Myocyte (in vitro differentiated cells): ENCODE results near the gene DPP10. TPM values are rescaled to one million over a fixed set of nuclear protein-coding genes. Genes with fewer than 3 reads are reported as not detected.
"Not testable (repeated sequence)": the region's sequence is repeated elsewhere in the genome, so short reads cannot be mapped to it uniquely, and the experiment has no call there.

Source experiments
- DNase-seq: peaks from one replicate; pipeline ENCODE4 v3.0.0-alpha.2; 2012; ENCODE audit warnings: low read depth
- total RNA-seq: library from RNA; depleted of rRNA; stranded (reverse); fragments of >200 nt; gene quantifications from 2 replicates; pipeline ENCODE4 v1.2.3, GENCODE V29; 2014

Gene DPP10
- total RNA-seq, 1 donor from 2014 or later, result not detected

GRCh38 chr2:114940785-114941458 is 498.5 kb downstream of the DPP10 start:
- DNase-seq, result no peak

- no peak for DNase-seq
These were observed 506.9 kb downstream of the DPP10 start for GRCh38 chr2:114949228-114949804.

GRCh38 chr2:114960389-114960788 is 517.9 kb downstream of the DPP10 start:
- DNase-seq, result no peak

- DNase-seq, result no peak
These were observed 520.1 kb downstream of the DPP10 start for GRCh38 chr2:114962532-114962931.

GRCh38 chr2:114968748-114969400 is 526.4 kb downstream of the DPP10 start:
- no peak for DNase-seq

- DNase-seq, result not testable (repeated sequence)
These were observed 561.9 kb downstream of the DPP10 start for GRCh38 chr2:115004321-115004720.

GRCh38 chr2:115011721-115012120 is 569.3 kb downstream of the DPP10 start:
- no peak for DNase-seq

- not testable (repeated sequence) for DNase-seq
These were observed 579.6 kb downstream of the DPP10 start for GRCh38 chr2:115022013-115022412.

- DNase-seq, result no peak
These were observed 592.4 kb downstream of the DPP10 start for GRCh38 chr2:115034801-115035200.

- DNase-seq, result no peak
These were observed 594.4 kb downstream of the DPP10 start for GRCh38 chr2:115036818-115037217.

- no peak for DNase-seq
These were observed 615.0 kb downstream of the DPP10 start for GRCh38 chr2:115057473-115057872.

GRCh38 chr2:115070002-115070401 is 627.6 kb downstream of the DPP10 start:
- DNase-seq, result no peak

- DNase-seq, result no peak
These were observed 629.1 kb downstream of the DPP10 start for GRCh38 chr2:115071534-115071933.

GRCh38 chr2:115075800-115076199 is 633.4 kb downstream of the DPP10 start:
- no peak for DNase-seq

- no peak for DNase-seq
These were observed 635.2 kb downstream of the DPP10 start for GRCh38 chr2:115077626-115078025.

- no peak for DNase-seq
These were observed 640.8 kb downstream of the DPP10 start for GRCh38 chr2:115083225-115083624.

GRCh38 chr2:115083711-115084110 is 641.3 kb downstream of the DPP10 start:
- no peak for DNase-seq

GRCh38 chr2:115084446-115084845 is 642.0 kb downstream of the DPP10 start:
- DNase-seq, result no peak

GRCh38 chr2:115086051-115086620 is 643.7 kb downstream of the DPP10 start:
- not testable (repeated sequence) for DNase-seq

- no peak for DNase-seq
These were observed 652.0 kb downstream of the DPP10 start for GRCh38 chr2:115094441-115094840.

GRCh38 chr2:115105966-115106365 is 663.5 kb downstream of the DPP10 start:
- no peak for DNase-seq

- DNase-seq, result no peak
These were observed 672.7 kb downstream of the DPP10 start for GRCh38 chr2:115115135-115115534.
